ENCODE data around the gene ARL15.

ARL15 gene

GRCh38 chr5:54091307-54092130 lies 218.9 kb downstream of the ARL15 start:
- no peaks in the 10 kb centered on the region for H3K36me3 ChIP-seq (ENCODE audit: insufficient read depth, low read depth, low read length)
- no peaks in the 10 kb centered on the region for H3K27me3 ChIP-seq (ENCODE audit: insufficient read depth, low read length)
- no peaks in the 10 kb centered on the region for H3K9me3 ChIP-seq (ENCODE audit: insufficient read depth, low read depth, low read length)
- no peak overlapping the region for H3K9ac ChIP-seq (ENCODE audit: low read depth, low read length)
- peaks cover 21% of the 10 kb centered on the region for H3K4me1 ChIP-seq (ENCODE audit: insufficient read depth, low read length)
- H3K4me3 ChIP-seq (ENCODE audit: low read length): no peak overlapping the region
- no peak overlapping the region for H3K27ac ChIP-seq (ENCODE audit: low read length)

- H3K9me3 ChIP-seq (ENCODE audit: insufficient read depth, low read depth, low read length): no peaks in the 10 kb centered on the region
- no peaks in the 10 kb centered on the region for H3K27me3 ChIP-seq (ENCODE audit: insufficient read depth, low read length)
- no peaks in the 10 kb centered on the region for H3K36me3 ChIP-seq (ENCODE audit: insufficient read depth, low read depth, low read length)
- H3K4me3 ChIP-seq (ENCODE audit: low read length): no peak overlapping the region
- H3K9ac ChIP-seq (ENCODE audit: low read depth, low read length): no peak overlapping the region
- peaks cover 21% of the 10 kb centered on the region for H3K4me1 ChIP-seq (ENCODE audit: insufficient read depth, low read length)
- H3K27ac ChIP-seq (ENCODE audit: low read length): no peak overlapping the region
Measured at GRCh38 chr5:54090495-54091120, 219.8 kb downstream of the ARL15 start.

GRCh38 chr5:54088081-54088480 lies 222.3 kb downstream of the ARL15 start:
- Histone ChIP-seq H3K9me3 (ENCODE audit: insufficient read depth, low read depth, low read length) (no peaks in the 10 kb centered on the region), H3K4me3 (ENCODE audit: low read length) (no peak overlapping the region), H3K4me1 (ENCODE audit: insufficient read depth, low read length) (peaks cover 14% of the 10 kb centered on the region), H3K9ac (ENCODE audit: low read depth, low read length) (no peak overlapping the region), H3K27me3 (ENCODE audit: insufficient read depth, low read length) (no peaks in the 10 kb centered on the region), H3K36me3 (ENCODE audit: insufficient read depth, low read depth, low read length) (no peaks in the 10 kb centered on the region), H3K27ac (ENCODE audit: low read length) (no peak overlapping the region)

- Histone ChIP-seq H3K4me3 (ENCODE audit: low read length) (no peak overlapping the region), H3K4me1 (ENCODE audit: insufficient read depth, low read length) (peaks cover 14% of the 10 kb centered on the region; the same call in 1 of the 2 replicates), H3K9ac (ENCODE audit: low read depth, low read length) (no peak overlapping the region), H3K27ac (ENCODE audit: low read length) (no peak overlapping the region), H3K27me3 (ENCODE audit: insufficient read depth, low read length) (no peaks in the 10 kb centered on the region), H3K36me3 (ENCODE audit: insufficient read depth, low read depth, low read length) (no peaks in the 10 kb centered on the region), H3K9me3 (ENCODE audit: insufficient read depth, low read depth, low read length) (no peaks in the 10 kb centered on the region)
Measured at GRCh38 chr5:54087436-54087835, 222.9 kb downstream of the ARL15 start.

GRCh38 chr5:54086191-54086590 lies 224.2 kb downstream of the ARL15 start:
- H3K36me3 ChIP-seq (ENCODE audit: insufficient read depth, low read depth, low read length): no peaks in the 10 kb centered on the region
- no peaks in the 10 kb centered on the region for H3K27me3 ChIP-seq (ENCODE audit: insufficient read depth, low read length)
- H3K9ac ChIP-seq (ENCODE audit: low read depth, low read length): no peak overlapping the region
- H3K9me3 ChIP-seq (ENCODE audit: insufficient read depth, low read depth, low read length): no peaks in the 10 kb centered on the region
- H3K4me1 ChIP-seq (ENCODE audit: insufficient read depth, low read length): peaks cover 14% of the 10 kb centered on the region; the same call in 1 of the 2 replicates
- H3K27ac ChIP-seq (ENCODE audit: low read length): no peak overlapping the region
- no peak overlapping the region for H3K4me3 ChIP-seq (ENCODE audit: low read length)

GRCh38 chr5:54084696-54085095 lies 225.7 kb downstream of the ARL15 start:
- Histone ChIP-seq H3K9me3 (ENCODE audit: insufficient read depth, low read depth, low read length) (no peaks in the 10 kb centered on the region), H3K36me3 (ENCODE audit: insufficient read depth, low read depth, low read length) (no peaks in the 10 kb centered on the region), H3K4me1 (ENCODE audit: insufficient read depth, low read length) (peaks cover 8% of the 10 kb centered on the region; the same call in 1 of the 2 replicates), H3K4me3 (ENCODE audit: low read length) (no peak overlapping the region), H3K9ac (ENCODE audit: low read depth, low read length) (no peak overlapping the region), H3K27ac (ENCODE audit: low read length) (no peak overlapping the region), H3K27me3 (ENCODE audit: insufficient read depth, low read length) (no peaks in the 10 kb centered on the region)

GRCh38 chr5:54083851-54084250 lies 226.5 kb downstream of the ARL15 start:
- H3K9me3 ChIP-seq (ENCODE audit: insufficient read depth, low read depth, low read length): no peaks in the 10 kb centered on the region
- H3K4me1 ChIP-seq (ENCODE audit: insufficient read depth, low read length): peaks cover 5% of the 10 kb centered on the region; the same call in 1 of the 2 replicates
- H3K27me3 ChIP-seq (ENCODE audit: insufficient read depth, low read length): no peaks in the 10 kb centered on the region
- H3K4me3 ChIP-seq (ENCODE audit: low read length): no peak overlapping the region
- no peak overlapping the region for H3K9ac ChIP-seq (ENCODE audit: low read depth, low read length)
- H3K27ac ChIP-seq (ENCODE audit: low read length): no peak overlapping the region
- H3K36me3 ChIP-seq (ENCODE audit: insufficient read depth, low read depth, low read length): no peaks in the 10 kb centered on the region

- H3K36me3 ChIP-seq (ENCODE audit: insufficient read depth, low read depth, low read length): no peaks in the 10 kb centered on the region
- no peak overlapping the region for H3K4me3 ChIP-seq (ENCODE audit: low read length)
- H3K9ac ChIP-seq (ENCODE audit: low read depth, low read length): no peak overlapping the region
- no peaks in the 10 kb centered on the region for H3K27me3 ChIP-seq (ENCODE audit: insufficient read depth, low read length)
- no peaks in the 10 kb centered on the region for H3K9me3 ChIP-seq (ENCODE audit: insufficient read depth, low read depth, low read length)
- no peak overlapping the region for H3K27ac ChIP-seq (ENCODE audit: low read length)
- peaks cover 1% of the 10 kb centered on the region; the same call in 1 of the 2 replicates for H3K4me1 ChIP-seq (ENCODE audit: insufficient read depth, low read length)
Measured at GRCh38 chr5:54083245-54083644, 227.1 kb downstream of the ARL15 start.

- no peaks in the 10 kb centered on the region for H3K9me3 ChIP-seq (ENCODE audit: insufficient read depth, low read depth, low read length)
- H3K36me3 ChIP-seq (ENCODE audit: insufficient read depth, low read depth, low read length): no peaks in the 10 kb centered on the region
- H3K4me1 ChIP-seq (ENCODE audit: insufficient read depth, low read length): no peaks in the 10 kb centered on the region
- no peak overlapping the region for H3K9ac ChIP-seq (ENCODE audit: low read depth, low read length)
- no peak overlapping the region for H3K27ac ChIP-seq (ENCODE audit: low read length)
- no peaks in the 10 kb centered on the region for H3K27me3 ChIP-seq (ENCODE audit: insufficient read depth, low read length)
- H3K4me3 ChIP-seq (ENCODE audit: low read length): no peak overlapping the region
Measured at GRCh38 chr5:54081415-54081814, 229.0 kb downstream of the ARL15 start.

- no peaks in the 10 kb centered on the region for H3K27me3 ChIP-seq (ENCODE audit: insufficient read depth, low read length)
- no peaks in the 10 kb centered on the region for H3K36me3 ChIP-seq (ENCODE audit: insufficient read depth, low read depth, low read length)
- no peak overlapping the region for H3K27ac ChIP-seq (ENCODE audit: low read length)
- no peak overlapping the region for H3K4me3 ChIP-seq (ENCODE audit: low read length)
- H3K9me3 ChIP-seq (ENCODE audit: insufficient read depth, low read depth, low read length): no peaks in the 10 kb centered on the region
- H3K9ac ChIP-seq (ENCODE audit: low read depth, low read length): no peak overlapping the region
- no peaks in the 10 kb centered on the region for H3K4me1 ChIP-seq (ENCODE audit: insufficient read depth, low read length)
Measured at GRCh38 chr5:54080831-54081230, 229.5 kb downstream of the ARL15 start.

GRCh38 chr5:54073735-54074134 lies 236.6 kb downstream of the ARL15 start:
- H3K36me3 ChIP-seq (ENCODE audit: insufficient read depth, low read depth, low read length): no peaks in the 10 kb centered on the region
- H3K4me3 ChIP-seq (ENCODE audit: low read length): no peak overlapping the region
- no peaks in the 10 kb centered on the region for H3K9me3 ChIP-seq (ENCODE audit: insufficient read depth, low read depth, low read length)
- H3K4me1 ChIP-seq (ENCODE audit: insufficient read depth, low read length): no peaks in the 10 kb centered on the region
- H3K27ac ChIP-seq (ENCODE audit: low read length): no peak overlapping the region
- no peaks in the 10 kb centered on the region for H3K27me3 ChIP-seq (ENCODE audit: insufficient read depth, low read length)
- no peak overlapping the region for H3K9ac ChIP-seq (ENCODE audit: low read depth, low read length)

- no peaks in the 10 kb centered on the region for H3K36me3 ChIP-seq (ENCODE audit: insufficient read depth, low read depth, low read length)
- H3K4me1 ChIP-seq (ENCODE audit: insufficient read depth, low read length): no peaks in the 10 kb centered on the region
- H3K9me3 ChIP-seq (ENCODE audit: insufficient read depth, low read depth, low read length): no peaks in the 10 kb centered on the region
- no peak overlapping the region for H3K27ac ChIP-seq (ENCODE audit: low read length)
- H3K27me3 ChIP-seq (ENCODE audit: insufficient read depth, low read length): no peaks in the 10 kb centered on the region
- H3K4me3 ChIP-seq (ENCODE audit: low read length): no peak overlapping the region
- no peak overlapping the region for H3K9ac ChIP-seq (ENCODE audit: low read depth, low read length)
Measured at GRCh38 chr5:54073131-54073530, 237.2 kb downstream of the ARL15 start.

Data from iPS-20b (cell line).